HEK293 (cell line): ENCODE measurements around the gene ANTKMT.

Experiments used
- GFI1B ChIP-seq: fragments of 450-650 bp; formaldehyde crosslinking; IDR thresholded peaks from 2 replicates; pipeline ENCODE4 v1.5.1; 2016; ENCODE audit warnings: missing biosample characterization, missing genetic modification characterization
- GLI2 ChIP-seq: fragments of 450-650 bp; formaldehyde crosslinking; IDR thresholded peaks from 2 replicates; pipeline ENCODE4; 2017; ENCODE audit warnings: missing biosample characterization, missing genetic modification characterization, low read depth, borderline replicate concordance
- GLIS1 ChIP-seq: fragments of 450-650 bp; formaldehyde crosslinking; IDR thresholded peaks from 2 replicates; pipeline ENCODE4 v1.5.1; 2016; ENCODE audit warnings: missing biosample characterization, missing genetic modification characterization
- KLF16 ChIP-seq: fragments of 450-650 bp; formaldehyde crosslinking; IDR thresholded peaks from 2 replicates; pipeline ENCODE4 v1.5.1; 2017; ENCODE audit warnings: missing biosample characterization, missing genetic modification characterization
- SP2 ChIP-seq: fragments of 450-650 bp; formaldehyde crosslinking; IDR thresholded peaks from 2 replicates; pipeline ENCODE4 v1.5.1; 2016; ENCODE audit warnings: missing biosample characterization, missing genetic modification characterization
- ZBTB7A ChIP-seq: fragments of 450-650 bp; formaldehyde crosslinking; IDR thresholded peaks from 2 replicates; pipeline ENCODE4 v1.5.1; 2016; ENCODE audit warnings: low read depth, missing biosample characterization, missing genetic modification characterization
- ZFP3 ChIP-seq: fragments of 450-650 bp; formaldehyde crosslinking; IDR thresholded peaks from 2 replicates; pipeline ENCODE4 v1.5.1; 2016; ENCODE audit warnings: low read depth, missing biosample characterization, missing genetic modification characterization
- ZNF121 ChIP-seq: fragments of 450-650 bp; formaldehyde crosslinking; IDR thresholded peaks from 2 replicates; pipeline ENCODE4 v1.5.1; 2016; ENCODE audit warnings: missing biosample characterization, missing genetic modification characterization
- ZNF214 ChIP-seq: fragments of 450-650 bp; formaldehyde crosslinking; IDR thresholded peaks from 2 replicates; pipeline ENCODE4 v1.5.1; 2017; ENCODE audit warnings: missing biosample characterization, mild to moderate bottlenecking, missing genetic modification characterization, borderline replicate concordance
- ZNF266 ChIP-seq: fragments of 450-650 bp; formaldehyde crosslinking; IDR thresholded peaks from 2 replicates; pipeline ENCODE4 v1.5.1; 2016; ENCODE audit warnings: missing biosample characterization, missing genetic modification characterization, low read depth
- ZNF274 ChIP-seq, 2 experiments: fragments of 200-500 bp in 1 of 2; fragments of 450-650 bp in 1 of 2; sonication (Bioruptor generic) in 1 of 2; formaldehyde crosslinking in 1 of 2; IDR thresholded peaks; 2 replicates each; pipeline versions ENCODE4 v1.5.1 to v1.6.1; 2014 to 2016; ENCODE audit warnings: borderline replicate concordance in 1 of 2, inconsistent platforms in 1 of 2, low read length in 1 of 2, missing biosample characterization in 1 of 2, missing genetic modification characterization in 1 of 2
- ZNF292 ChIP-seq: fragments of 450-650 bp; formaldehyde crosslinking; IDR thresholded peaks from 2 replicates; pipeline ENCODE4 v1.5.1; 2016; ENCODE audit warnings: low read depth, missing biosample characterization, missing genetic modification characterization, borderline replicate concordance
- ZNF404 ChIP-seq: fragments of 450-650 bp; formaldehyde crosslinking; IDR thresholded peaks from 2 replicates; pipeline ENCODE4 v1.5.1; 2017; ENCODE audit warnings: missing biosample characterization, missing genetic modification characterization
- ZNF514 ChIP-seq: fragments of 450-650 bp; formaldehyde crosslinking; IDR thresholded peaks from 2 replicates; pipeline ENCODE4 v1.5.1; 2016; ENCODE audit warnings: missing biosample characterization, missing genetic modification characterization
- ZNF596 ChIP-seq: fragments of 450-650 bp; IDR thresholded peaks from 2 replicates; pipeline ENCODE4 v1.5.0; 2018; ENCODE audit warnings: missing biosample characterization, mild to moderate bottlenecking, missing genetic modification characterization, moderate library complexity
- ZNF610 ChIP-seq: fragments of 450-650 bp; formaldehyde crosslinking; IDR thresholded peaks from 2 replicates; pipeline ENCODE4 v1.5.1; 2016; ENCODE audit warnings: missing biosample characterization, missing genetic modification characterization, borderline replicate concordance
- ZNF791 ChIP-seq: fragments of 450-650 bp; formaldehyde crosslinking; IDR thresholded peaks from 2 replicates; pipeline ENCODE4 v1.5.1; 2016; ENCODE audit warnings: missing biosample characterization, missing genetic modification characterization
- ZSCAN16 ChIP-seq: fragments of 450-650 bp; formaldehyde crosslinking; IDR thresholded peaks from 2 replicates; pipeline ENCODE4 v1.5.1; 2016; ENCODE audit warnings: missing biosample characterization, missing genetic modification characterization
- ZSCAN30 ChIP-seq: fragments of 450-650 bp; IDR thresholded peaks from 2 replicates; pipeline ENCODE4 v1.5.1; 2018; ENCODE audit warnings: missing biosample characterization, mild to moderate bottlenecking, missing genetic modification characterization, moderate library complexity
- TF ChIP-seq, protein P1 (sequence below): fragments of 450-650 bp; formaldehyde crosslinking; IDR thresholded peaks from 2 replicates; pipeline ENCODE4 v1.5.1; 2016; ENCODE audit warnings: missing biosample characterization, missing genetic modification characterization
- TF ChIP-seq, protein P2 (sequence below): fragments of 450-650 bp; formaldehyde crosslinking; IDR thresholded peaks from 2 replicates; pipeline ENCODE4 v1.5.1; 2016; ENCODE audit warnings: missing biosample characterization, missing genetic modification characterization, borderline replicate concordance
- TF ChIP-seq, protein P3 (sequence below): fragments of 450-650 bp; formaldehyde crosslinking; IDR thresholded peaks from 2 replicates; pipeline ENCODE4 v1.5.1; 2016; ENCODE audit warnings: missing biosample characterization, missing genetic modification characterization
- TF ChIP-seq, protein P4 (sequence below): fragments of 450-650 bp; IDR thresholded peaks from 2 replicates; pipeline ENCODE4 v1.5.1; 2018; ENCODE audit warnings: missing biosample characterization, mild to moderate bottlenecking, missing genetic modification characterization
- TF ChIP-seq, protein P5 (sequence below): fragments of 450-650 bp; formaldehyde crosslinking; IDR thresholded peaks from 2 replicates; pipeline ENCODE4 v1.5.1; 2016; ENCODE audit warnings: missing biosample characterization, missing genetic modification characterization, low read depth

ANTKMT gene

DNA sequence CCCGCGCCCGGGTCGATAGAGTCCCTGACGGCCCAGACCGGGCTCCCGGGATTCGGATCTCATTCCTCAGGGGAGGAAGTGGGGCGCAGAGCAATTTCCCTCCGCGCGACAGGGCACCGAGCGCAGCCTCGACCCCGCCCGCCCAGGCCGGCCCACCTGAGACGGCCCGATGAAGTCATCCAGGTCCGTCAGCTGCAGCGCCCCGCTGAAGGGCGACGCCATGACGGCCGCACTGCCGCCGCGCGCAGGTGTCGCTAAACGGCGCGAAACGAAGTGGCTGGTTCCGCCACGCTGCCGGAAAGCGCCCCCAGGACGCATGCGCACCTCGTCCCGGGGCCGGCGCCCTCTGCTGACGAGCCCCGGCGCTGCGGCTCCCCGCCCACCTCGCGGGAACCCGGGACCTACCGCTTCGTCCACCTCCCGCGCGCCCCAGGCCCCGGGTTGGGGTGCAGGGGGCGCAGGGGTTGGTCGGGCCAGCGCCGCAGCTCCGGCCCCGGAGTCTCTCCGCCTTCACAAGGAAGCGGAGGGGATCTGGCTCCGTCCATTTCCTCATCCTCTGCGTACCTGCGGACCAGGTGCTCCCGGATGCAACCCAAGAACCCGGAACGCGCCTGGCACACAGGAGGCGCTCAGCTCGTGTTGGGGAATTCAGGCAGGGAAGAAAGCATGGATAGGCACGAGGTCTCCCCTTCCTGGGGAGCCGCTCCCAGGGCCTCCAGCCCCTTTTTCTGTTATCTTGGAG is 20.0 kb downstream of the ANTKMT start, which contains the start of gene CIAO3 (continued):
- TF ChIP-seq, protein P1, sequence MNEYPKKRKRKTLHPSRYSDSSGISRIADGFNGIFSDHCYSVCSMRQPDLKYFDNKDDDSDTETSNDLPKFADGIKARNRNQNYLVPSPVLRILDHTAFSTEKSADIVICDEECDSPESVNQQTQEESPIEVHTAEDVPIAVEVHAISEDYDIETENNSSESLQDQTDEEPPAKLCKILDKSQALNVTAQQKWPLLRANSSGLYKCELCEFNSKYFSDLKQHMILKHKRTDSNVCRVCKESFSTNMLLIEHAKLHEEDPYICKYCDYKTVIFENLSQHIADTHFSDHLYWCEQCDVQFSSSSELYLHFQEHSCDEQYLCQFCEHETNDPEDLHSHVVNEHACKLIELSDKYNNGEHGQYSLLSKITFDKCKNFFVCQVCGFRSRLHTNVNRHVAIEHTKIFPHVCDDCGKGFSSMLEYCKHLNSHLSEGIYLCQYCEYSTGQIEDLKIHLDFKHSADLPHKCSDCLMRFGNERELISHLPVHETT (tag by site-specific recombination), result peak; percentile 89
- TF ChIP-seq ZNF214 (tag by site-specific recombination) (no peak), ZSCAN30 (tag by site-specific recombination) (peak; percentile 47; the same call in 1 of the 2 replicates), ZNF292 (tag by site-specific recombination) (no peak), ZNF791 (tag by site-specific recombination) (no peak), ZSCAN16 (tag by site-specific recombination) (no peak), ZBTB7A (peak; percentile 50; the same call in 1 of the 2 replicates), ZNF610 (tag by site-specific recombination) (peak; percentile 73; the same call in 1 of the 2 replicates), ZNF266 (no peak), GFI1B (tag by site-specific recombination) (no peak), KLF16 (tag by site-specific recombination) (peak; percentile 88), ZFP3 (tag by site-specific recombination) (no peak), GLI2 (tag by site-specific recombination) (no peak), ZNF274 (IDR thresholded peaks at IDR 0.05; ENCODE audit: low read length) (no peak), ZNF274 (tag by site-specific recombination; IDR thresholded peaks at IDR 0.05; ENCODE audit: borderline replicate concordance) (no peak), ZNF514 (tag by site-specific recombination) (no peak), GLIS1 (tag by site-specific recombination) (peak; percentile 68), ZNF596 (tag by site-specific recombination) (no peak), SP2 (tag by site-specific recombination) (peak; percentile 54), ZNF121 (tag by site-specific recombination) (no peak), ZNF404 (tag by site-specific recombination) (no peak)
- TF ChIP-seq, protein P2, sequence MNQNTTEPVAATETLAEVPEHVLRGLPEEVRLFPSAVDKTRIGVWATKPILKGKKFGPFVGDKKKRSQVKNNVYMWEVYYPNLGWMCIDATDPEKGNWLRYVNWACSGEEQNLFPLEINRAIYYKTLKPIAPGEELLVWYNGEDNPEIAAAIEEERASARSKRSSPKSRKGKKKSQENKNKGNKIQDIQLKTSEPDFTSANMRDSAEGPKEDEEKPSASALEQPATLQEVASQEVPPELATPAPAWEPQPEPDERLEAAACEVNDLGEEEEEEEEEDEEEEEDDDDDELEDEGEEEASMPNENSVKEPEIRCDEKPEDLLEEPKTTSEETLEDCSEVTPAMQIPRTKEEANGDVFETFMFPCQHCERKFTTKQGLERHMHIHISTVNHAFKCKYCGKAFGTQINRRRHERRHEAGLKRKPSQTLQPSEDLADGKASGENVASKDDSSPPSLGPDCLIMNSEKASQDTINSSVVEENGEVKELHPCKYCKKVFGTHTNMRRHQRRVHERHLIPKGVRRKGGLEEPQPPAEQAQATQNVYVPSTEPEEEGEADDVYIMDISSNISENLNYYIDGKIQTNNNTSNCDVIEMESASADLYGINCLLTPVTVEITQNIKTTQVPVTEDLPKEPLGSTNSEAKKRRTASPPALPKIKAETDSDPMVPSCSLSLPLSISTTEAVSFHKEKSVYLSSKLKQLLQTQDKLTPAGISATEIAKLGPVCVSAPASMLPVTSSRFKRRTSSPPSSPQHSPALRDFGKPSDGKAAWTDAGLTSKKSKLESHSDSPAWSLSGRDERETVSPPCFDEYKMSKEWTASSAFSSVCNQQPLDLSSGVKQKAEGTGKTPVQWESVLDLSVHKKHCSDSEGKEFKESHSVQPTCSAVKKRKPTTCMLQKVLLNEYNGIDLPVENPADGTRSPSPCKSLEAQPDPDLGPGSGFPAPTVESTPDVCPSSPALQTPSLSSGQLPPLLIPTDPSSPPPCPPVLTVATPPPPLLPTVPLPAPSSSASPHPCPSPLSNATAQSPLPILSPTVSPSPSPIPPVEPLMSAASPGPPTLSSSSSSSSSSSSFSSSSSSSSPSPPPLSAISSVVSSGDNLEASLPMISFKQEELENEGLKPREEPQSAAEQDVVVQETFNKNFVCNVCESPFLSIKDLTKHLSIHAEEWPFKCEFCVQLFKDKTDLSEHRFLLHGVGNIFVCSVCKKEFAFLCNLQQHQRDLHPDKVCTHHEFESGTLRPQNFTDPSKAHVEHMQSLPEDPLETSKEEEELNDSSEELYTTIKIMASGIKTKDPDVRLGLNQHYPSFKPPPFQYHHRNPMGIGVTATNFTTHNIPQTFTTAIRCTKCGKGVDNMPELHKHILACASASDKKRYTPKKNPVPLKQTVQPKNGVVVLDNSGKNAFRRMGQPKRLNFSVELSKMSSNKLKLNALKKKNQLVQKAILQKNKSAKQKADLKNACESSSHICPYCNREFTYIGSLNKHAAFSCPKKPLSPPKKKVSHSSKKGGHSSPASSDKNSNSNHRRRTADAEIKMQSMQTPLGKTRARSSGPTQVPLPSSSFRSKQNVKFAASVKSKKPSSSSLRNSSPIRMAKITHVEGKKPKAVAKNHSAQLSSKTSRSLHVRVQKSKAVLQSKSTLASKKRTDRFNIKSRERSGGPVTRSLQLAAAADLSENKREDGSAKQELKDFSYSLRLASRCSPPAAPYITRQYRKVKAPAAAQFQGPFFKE (tag by site-specific recombination), result peak; percentile 66; the same call in 1 of the 2 replicates
- TF ChIP-seq, protein P3, sequence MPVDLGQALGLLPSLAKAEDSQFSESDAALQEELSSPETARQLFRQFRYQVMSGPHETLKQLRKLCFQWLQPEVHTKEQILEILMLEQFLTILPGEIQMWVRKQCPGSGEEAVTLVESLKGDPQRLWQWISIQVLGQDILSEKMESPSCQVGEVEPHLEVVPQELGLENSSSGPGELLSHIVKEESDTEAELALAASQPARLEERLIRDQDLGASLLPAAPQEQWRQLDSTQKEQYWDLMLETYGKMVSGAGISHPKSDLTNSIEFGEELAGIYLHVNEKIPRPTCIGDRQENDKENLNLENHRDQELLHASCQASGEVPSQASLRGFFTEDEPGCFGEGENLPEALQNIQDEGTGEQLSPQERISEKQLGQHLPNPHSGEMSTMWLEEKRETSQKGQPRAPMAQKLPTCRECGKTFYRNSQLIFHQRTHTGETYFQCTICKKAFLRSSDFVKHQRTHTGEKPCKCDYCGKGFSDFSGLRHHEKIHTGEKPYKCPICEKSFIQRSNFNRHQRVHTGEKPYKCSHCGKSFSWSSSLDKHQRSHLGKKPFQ (tag by site-specific recombination), result no peak
- TF ChIP-seq, protein P4, sequence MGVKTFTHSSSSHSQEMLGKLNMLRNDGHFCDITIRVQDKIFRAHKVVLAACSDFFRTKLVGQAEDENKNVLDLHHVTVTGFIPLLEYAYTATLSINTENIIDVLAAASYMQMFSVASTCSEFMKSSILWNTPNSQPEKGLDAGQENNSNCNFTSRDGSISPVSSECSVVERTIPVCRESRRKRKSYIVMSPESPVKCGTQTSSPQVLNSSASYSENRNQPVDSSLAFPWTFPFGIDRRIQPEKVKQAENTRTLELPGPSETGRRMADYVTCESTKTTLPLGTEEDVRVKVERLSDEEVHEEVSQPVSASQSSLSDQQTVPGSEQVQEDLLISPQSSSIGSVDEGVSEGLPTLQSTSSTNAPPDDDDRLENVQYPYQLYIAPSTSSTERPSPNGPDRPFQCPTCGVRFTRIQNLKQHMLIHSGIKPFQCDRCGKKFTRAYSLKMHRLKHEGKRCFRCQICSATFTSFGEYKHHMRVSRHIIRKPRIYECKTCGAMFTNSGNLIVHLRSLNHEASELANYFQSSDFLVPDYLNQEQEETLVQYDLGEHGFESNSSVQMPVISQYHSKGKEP (tag by site-specific recombination), result peak; percentile 71
- TF ChIP-seq, protein P5, sequence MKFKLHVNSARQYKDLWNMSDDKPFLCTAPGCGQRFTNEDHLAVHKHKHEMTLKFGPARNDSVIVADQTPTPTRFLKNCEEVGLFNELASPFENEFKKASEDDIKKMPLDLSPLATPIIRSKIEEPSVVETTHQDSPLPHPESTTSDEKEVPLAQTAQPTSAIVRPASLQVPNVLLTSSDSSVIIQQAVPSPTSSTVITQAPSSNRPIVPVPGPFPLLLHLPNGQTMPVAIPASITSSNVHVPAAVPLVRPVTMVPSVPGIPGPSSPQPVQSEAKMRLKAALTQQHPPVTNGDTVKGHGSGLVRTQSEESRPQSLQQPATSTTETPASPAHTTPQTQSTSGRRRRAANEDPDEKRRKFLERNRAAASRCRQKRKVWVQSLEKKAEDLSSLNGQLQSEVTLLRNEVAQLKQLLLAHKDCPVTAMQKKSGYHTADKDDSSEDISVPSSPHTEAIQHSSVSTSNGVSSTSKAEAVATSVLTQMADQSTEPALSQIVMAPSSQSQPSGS (tag by site-specific recombination), result peak; percentile 87
